ENCODE data around the gene QRSL1.
A peak's percentile ranks its signal among the peaks of the same experiment; 100 is the strongest.
"Not testable (repeated sequence)": the region's sequence is repeated elsewhere in the genome, so short reads cannot be mapped to it uniquely, and the experiment has no call there.

The QRSL1 gene

GRCh38 chr6:106629103-106629858 is at the start of gene QRSL1, which contains the start of gene RTN4IP1:
Gene QRSL1 (plus strand): TSS chr6:106629578. CDS start chr6:106629682, 104 bp downstream.
Gene RTN4IP1 (minus strand): TSS chr6:106629498. CDS start chr6:106629021, 477 bp downstream.
- peak; percentile 84 for DNase-seq

- no peak for DNase-seq
These were observed 47.9 kb upstream of the QRSL1 start for GRCh38 chr6:106581468-106581867.

GRCh38 chr6:106586815-106587415 is 42.5 kb upstream of the QRSL1 start:
- no peak for DNase-seq

- not testable (repeated sequence) for DNase-seq
These were observed 40.4 kb upstream of the QRSL1 start for GRCh38 chr6:106588937-106589336.

- no peak for DNase-seq
These were observed 38.1 kb upstream of the QRSL1 start for GRCh38 chr6:106591111-106591825.

- no peak for DNase-seq
These were observed 29.9 kb upstream of the QRSL1 start for GRCh38 chr6:106599440-106599839.

- DNase-seq: no peak
These were observed 29.0 kb upstream of the QRSL1 start for GRCh38 chr6:106600329-106600728.

GRCh38 chr6:106608080-106608668 is 21.2 kb upstream of the QRSL1 start:
- peak; percentile 5 for DNase-seq

GRCh38 chr6:106609699-106610098 is 19.7 kb upstream of the QRSL1 start:
- no peak for DNase-seq

GRCh38 chr6:106611030-106611429 is 18.3 kb upstream of the QRSL1 start:
- DNase-seq: no peak

GRCh38 chr6:106612671-106613416 is 16.5 kb upstream of the QRSL1 start:
- DNase-seq: no peak

- no peak for DNase-seq
These were observed 15.8 kb upstream of the QRSL1 start for GRCh38 chr6:106613590-106613989.

GRCh38 chr6:106614166-106614565 is 15.2 kb upstream of the QRSL1 start:
- DNase-seq: no peak

- no peak for DNase-seq
These were observed 14.7 kb upstream of the QRSL1 start for GRCh38 chr6:106614592-106615257.

GRCh38 chr6:106617302-106617701 is 12.1 kb upstream of the QRSL1 start:
- no peak for DNase-seq

GRCh38 chr6:106617857-106618256 is 11.5 kb upstream of the QRSL1 start:
- no peak for DNase-seq

GRCh38 chr6:106618324-106618723 is 11.1 kb upstream of the QRSL1 start:
- no peak for DNase-seq

- no peak for DNase-seq
These were observed 10.2 kb upstream of the QRSL1 start for GRCh38 chr6:106619223-106619622.

- no peak for DNase-seq
These were observed 8.3 kb upstream of the QRSL1 start for GRCh38 chr6:106620931-106621672.

- no peak for DNase-seq
These were observed 7.0 kb upstream of the QRSL1 start for GRCh38 chr6:106622412-106622811.

- no peak for DNase-seq
These were observed 6.3 kb upstream of the QRSL1 start for GRCh38 chr6:106623039-106623438.

Measured in activated naive CD4-positive, alpha-beta T cell treated with Interleukin-2 at 50 U/mL for 16 hours (primary cell).